ENCODE measurements around the gene TAOK2. TPM values are rescaled to one million over a fixed set of nuclear protein-coding genes. Genes with fewer than 3 reads are reported as not detected.

Gene TAOK2
- total and polyA plus RNA-seq, 2 of the 13 experiments (the other 11 are each of a cell fraction or from before 2014, with no cell fraction given): 17.4 to 43.2 TPM

GRCh38 chr16:30030841-30031413 is 57.3 kb downstream of the TAOK2 start, which contains the start of gene TLCD3B:
Gene TLCD3B, minus strand, starts transcription at chr16:30031271. Its CDS starts 744 bp downstream, at chr16:30030527.
- BruUV-seq (replicated peaks): no TSS peak
- no peak for DNase-seq (ENCODE audit: low spot score)
- no peak for TF ChIP-seq RELA (CRISPR knock-in tag; IDR thresholded peaks at IDR 0.05)
- peak; percentile 89 for TF ChIP-seq ZFP91 (CRISPR knock-in tag; IDR thresholded peaks at IDR 0.05; ENCODE audit: borderline replicate concordance)
- peak; percentile 19; the same call in 1 of the 3 replicates for ATAC-seq
- Histone ChIP-seq H3K27ac (ENCODE audit: extremely low read length, insufficient read depth, low read length) (no peak within 1 kb of the TSS), H3K4me2 (ENCODE audit: low read depth, low read length) (peak within 1 kb of the TSS; percentile 33), H3K36me3 (replicated peaks in 1 of 2; ENCODE audit: control insufficient read depth in 1 of 2, insufficient read depth in 2 of 2, low read length in 2 of 2) (no peaks in the 10 kb centered on the region), H3K9me3 (ENCODE audit: low read length) (no peaks in the 10 kb centered on the region), H3K9ac (ENCODE audit: insufficient read depth, low read depth, low read length) (no peak within 1 kb of the TSS), H4K20me1 (ENCODE audit: insufficient read depth, low read length) (no peaks in the 10 kb centered on the region; the same call in 1 of the 2 replicates), H3K27me3 (ENCODE audit: control insufficient read depth in 1 of 2, insufficient read depth in 2 of 2, low read length in 2 of 2) (peaks cover 19 to 64% of the 10 kb centered on the region in 2 experiments), H3K79me2 (ENCODE audit: insufficient read depth, low read length) (no peaks in the 10 kb centered on the region), H3K4me1 (ENCODE audit: insufficient read depth, low read length) (peaks cover 23% of the 10 kb centered on the region), H2AFZ (ENCODE audit: low read length) (no peak within 1 kb of the TSS), H3K4me3 (replicated peaks in 1 of 3; ENCODE audit: insufficient read depth in 1 of 3, low read depth in 2 of 3, low read length in 3 of 3) (peak within 1 kb of the TSS in 1 of 3 experiments; percentile 18; a peak in 1 of 6 replicates)
- 8% methylated on average over 25 of the region's 27 CpGs for WGBS (ENCODE audit: low lambda C conversion rate)
- ChIA-PET POLR2A (interaction anchor here (1.0 kb wide), 1 partner anchor 385 kb away, joined by 3 read pairs; no protein-coding TSS in a partner anchor), CTCF (ENCODE audit: low intra/inter-chr PET ratio, low total read pairs) (interaction anchor here (1.2 to 2.7 kb wide), 2 partner anchors 24 to 331 kb away, joined by 4 to 11 read pairs; no protein-coding TSS in a partner anchor)
- intact Hi-C loops (cut with micrococcal nuclease; ENCODE audit: unreplicated experiment) (loop anchor here (5.0 kb wide), 1 partner anchor 329 kb away; no protein-coding TSS in a partner anchor), in situ Hi-C loops (cut with HindIII; ENCODE audit: extremely low pct_ligation_motif_present, low pct_unique_long_range_greater_than_20kb) (loop anchor here (10.0 kb wide), 1 partner anchor 336 kb away; no protein-coding TSS in a partner anchor)
- no peak for FAIRE-seq

DNA sequence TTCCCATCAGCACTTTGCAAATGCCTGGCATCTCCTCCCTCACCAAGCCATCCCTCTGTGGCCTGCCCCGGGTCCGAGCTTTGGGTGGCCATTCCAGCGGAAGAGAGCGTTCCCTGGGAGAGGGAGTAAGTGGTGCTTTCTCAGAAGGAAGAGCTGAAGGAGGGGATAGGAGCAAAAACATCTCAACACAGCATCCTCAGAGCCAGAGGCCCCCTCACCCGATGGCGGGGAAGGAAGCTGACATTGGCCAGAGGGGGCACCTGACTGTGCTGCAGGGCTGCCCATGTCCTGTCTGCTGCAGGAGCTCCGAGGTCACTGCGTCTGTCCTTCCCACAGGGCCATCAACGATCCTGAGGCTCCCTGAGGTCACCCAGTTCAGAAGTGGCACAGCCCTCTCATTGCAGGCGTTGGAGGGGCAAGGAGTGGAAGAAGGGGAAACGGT is 57.8 kb downstream of the TAOK2 start:
- DNase-seq (ENCODE audit: low spot score): no peak
- Histone ChIP-seq H3K9ac (ENCODE audit: insufficient read depth, low read depth, low read length) (no peak overlapping the region), H3K4me1 (ENCODE audit: insufficient read depth, low read length) (peaks cover 23% of the 10 kb centered on the region), H3K27ac (ENCODE audit: extremely low read length, insufficient read depth, low read length) (no peak overlapping the region), H3K4me3 (replicated peaks in 1 of 3; ENCODE audit: insufficient read depth in 1 of 3, low read depth in 2 of 3, low read length in 3 of 3) (peak overlapping the region in 1 of 3 experiments; percentile 18; a peak in 1 of 6 replicates), H4K20me1 (ENCODE audit: insufficient read depth, low read length) (no peaks in the 10 kb centered on the region; the same call in 1 of the 2 replicates), H3K9me3 (ENCODE audit: low read length) (no peaks in the 10 kb centered on the region), H2AFZ (ENCODE audit: low read length) (no peak overlapping the region), H3K79me2 (ENCODE audit: insufficient read depth, low read length) (no peaks in the 10 kb centered on the region), H3K4me2 (ENCODE audit: low read depth, low read length) (peak overlapping the region; percentile 33; the same call in 1 of the 2 replicates), H3K27me3 (ENCODE audit: control insufficient read depth in 1 of 2, insufficient read depth in 2 of 2, low read length in 2 of 2) (peaks cover 16 to 59% of the 10 kb centered on the region in 2 experiments), H3K36me3 (replicated peaks in 1 of 2; ENCODE audit: control insufficient read depth in 1 of 2, insufficient read depth in 2 of 2, low read length in 2 of 2) (no peaks in the 10 kb centered on the region)
- FAIRE-seq: no peak
- peak; percentile 6; the same call in 2 of the 3 replicates for ATAC-seq
- 33% methylated on average over 11 of the region's 11 CpGs for whole genome bisulfite sequencing (ENCODE audit: low lambda C conversion rate)
- BruUV-seq (replicated peaks): no TSS peak
- in situ Hi-C loops (cut with HindIII; ENCODE audit: extremely low pct_ligation_motif_present, low pct_unique_long_range_greater_than_20kb) (loop anchor here (10.0 kb wide), 1 partner anchor 337 kb away; no protein-coding TSS in a partner anchor), intact Hi-C loops (cut with micrococcal nuclease; ENCODE audit: unreplicated experiment) (loop anchor here (5.0 kb wide), 1 partner anchor 329 kb away; no protein-coding TSS in a partner anchor)
- POLR2A ChIA-PET: interaction anchor here (1.0 to 1.7 kb wide), 7 partner anchors 21 to 386 kb away, joined by 3 to 6 read pairs (median 3); partner anchors contain the start of genes ALDOA, DOC2A, INO80E and KCTD13
- CTCF ChIA-PET (ENCODE audit: low intra/inter-chr PET ratio, low total read pairs): interaction anchor here (1.1 to 2.7 kb wide), 3 partner anchors 21 to 331 kb away, joined by 4 to 11 read pairs (median 5); a partner anchor contains a TSS
- TF ChIP-seq ZFP91 (CRISPR knock-in tag; IDR thresholded peaks at IDR 0.05; ENCODE audit: borderline replicate concordance): peak; percentile 36; the same call in 1 of the 2 replicates
- TF ChIP-seq ZKSCAN8 (CRISPR knock-in tag; IDR thresholded peaks at IDR 0.05; ENCODE audit: borderline replicate concordance): no peak
- TF ChIP-seq, protein P1, sequence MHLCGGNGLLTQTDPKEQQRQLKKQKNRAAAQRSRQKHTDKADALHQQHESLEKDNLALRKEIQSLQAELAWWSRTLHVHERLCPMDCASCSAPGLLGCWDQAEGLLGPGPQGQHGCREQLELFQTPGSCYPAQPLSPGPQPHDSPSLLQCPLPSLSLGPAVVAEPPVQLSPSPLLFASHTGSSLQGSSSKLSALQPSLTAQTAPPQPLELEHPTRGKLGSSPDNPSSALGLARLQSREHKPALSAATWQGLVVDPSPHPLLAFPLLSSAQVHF (CRISPR knock-in tag; IDR thresholded peaks at IDR 0.05): no peak
- TF ChIP-seq CSRNP1 (CRISPR knock-in tag; IDR thresholded peaks at IDR 0.05): 0 out of 2 replicates have a peak, but pooled peaks have one; percentile 16
- TF ChIP-seq RNF2 (conservative IDR thresholded peaks at IDR 0.05; ENCODE audit: low read depth): no peak
- no peak for TF ChIP-seq SMYD3 (CRISPR knock-in tag; IDR thresholded peaks at IDR 0.05)
- TF ChIP-seq ZBTB42 (CRISPR knock-in tag; IDR thresholded peaks at IDR 0.05): no peak

Data from HepG2 (cell line).